DOHH2 (cell line): ENCODE measurements around the gene CIAO2A.

ENCODE experiments used
- EZH2phosphoT487 ChIP-seq: fragments of 200-600 bp; sonication (generic); IDR thresholded peaks from 2 replicates; pipeline ENCODE4 v1.6.1; 2017; ENCODE audit warnings: borderline replicate concordance, mild to moderate bottlenecking, antibody characterized with exemption, low read length, moderate library complexity, mixed read lengths
- TF ChIP-seq, protein P1 (sequence below): fragments of 200-600 bp; sonication (generic); IDR thresholded peaks from one replicate; pipeline ENCODE4 v1.5.1; 2014; ENCODE audit warnings: antibody characterized with exemption, mild to moderate bottlenecking, low read depth, low read length; ENCODE audit not compliant: poor library complexity, severe bottlenecking

DNA sequence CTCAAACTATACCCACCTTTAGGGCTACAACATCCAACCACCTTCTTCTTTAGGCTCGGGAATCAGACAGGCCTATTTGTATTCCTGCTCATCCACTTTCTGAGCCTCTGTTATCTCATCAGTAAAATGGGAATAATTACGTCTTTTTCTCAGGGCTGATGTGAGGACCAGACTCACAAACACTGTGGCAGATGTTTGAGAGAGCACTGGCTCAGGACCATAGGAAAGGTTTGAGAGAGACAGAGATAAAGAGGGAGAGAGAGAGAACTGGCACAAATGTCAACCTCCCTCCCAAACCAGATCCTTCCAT lies 42.6 kb downstream of the CIAO2A start:
- TF ChIP-seq, protein P1, sequence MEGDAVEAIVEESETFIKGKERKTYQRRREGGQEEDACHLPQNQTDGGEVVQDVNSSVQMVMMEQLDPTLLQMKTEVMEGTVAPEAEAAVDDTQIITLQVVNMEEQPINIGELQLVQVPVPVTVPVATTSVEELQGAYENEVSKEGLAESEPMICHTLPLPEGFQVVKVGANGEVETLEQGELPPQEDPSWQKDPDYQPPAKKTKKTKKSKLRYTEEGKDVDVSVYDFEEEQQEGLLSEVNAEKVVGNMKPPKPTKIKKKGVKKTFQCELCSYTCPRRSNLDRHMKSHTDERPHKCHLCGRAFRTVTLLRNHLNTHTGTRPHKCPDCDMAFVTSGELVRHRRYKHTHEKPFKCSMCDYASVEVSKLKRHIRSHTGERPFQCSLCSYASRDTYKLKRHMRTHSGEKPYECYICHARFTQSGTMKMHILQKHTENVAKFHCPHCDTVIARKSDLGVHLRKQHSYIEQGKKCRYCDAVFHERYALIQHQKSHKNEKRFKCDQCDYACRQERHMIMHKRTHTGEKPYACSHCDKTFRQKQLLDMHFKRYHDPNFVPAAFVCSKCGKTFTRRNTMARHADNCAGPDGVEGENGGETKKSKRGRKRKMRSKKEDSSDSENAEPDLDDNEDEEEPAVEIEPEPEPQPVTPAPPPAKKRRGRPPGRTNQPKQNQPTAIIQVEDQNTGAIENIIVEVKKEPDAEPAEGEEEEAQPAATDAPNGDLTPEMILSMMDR = no peak
- TF ChIP-seq EZH2phosphoT487 = no peak
